Measurements from ENCODE around the gene CCSER2. TPM values are rescaled to one million over a fixed set of nuclear protein-coding genes. Genes with fewer than 3 reads are reported as not detected.

CCSER2 gene
- polyA plus RNA-seq, 1 of the 3 experiments (the other 2 are of a cell fraction): 8.5 TPM

- TF ChIP-seq FOSL2 (IDR thresholded peaks at IDR 0.05; ENCODE audit: borderline replicate concordance, low read depth) (no peak), NFIC (IDR thresholded peaks at IDR 0.05; ENCODE audit: borderline replicate concordance) (no peak), RFX5 (IDR thresholded peaks at IDR 0.05; ENCODE audit: low read length) (no peak), CTCF (IDR thresholded peaks at IDR 0.05) (no peak), TCF12 (IDR thresholded peaks at IDR 0.05) (no peak), MEF2A (IDR thresholded peaks at IDR 0.05; ENCODE audit: borderline replicate concordance, low read depth) (no peak), IRF3 (IDR thresholded peaks at IDR 0.05; ENCODE audit: low read depth, low read length) (no peak), FOXJ3 (CRISPR knock-in tag; IDR thresholded peaks at IDR 0.05) (no peak)
Observed at GRCh38 chr10:84290235-84290634, 38.2 kb upstream of the CCSER2 start (continued).

- peak; percentile 100 for TF ChIP-seq REST (IDR thresholded peaks at IDR 0.05; ENCODE audit: low read depth, low read length)
- no peak for TF ChIP-seq RFX5 (IDR thresholded peaks at IDR 0.05; ENCODE audit: low read length)
- H3K9me2 ChIP-seq: no peaks in the 10 kb centered on the region
- H3K4me1 ChIP-seq (ENCODE audit: control insufficient read depth in 1 of 2, insufficient read depth in 2 of 2, low read depth in 1 of 2, low read length in 1 of 2): peaks cover 7 to 9% of the 10 kb centered on the region in 2 experiments; a peak in 3 of 4 replicates
- WGBS (ENCODE audit: low lambda C conversion rate): 29% methylated on average over 1 of the region's 1 CpG
- ChIA-PET CTCF (interaction anchor here (0.6 to 1.4 kb wide), 2 partner anchors 140 to 246 kb away, joined by 3 to 5 read pairs; no protein-coding TSS in a partner anchor), POLR2A (interaction anchor here (0.6 kb wide), 1 partner anchor 59 kb away, joined by 3 read pairs; no protein-coding TSS in a partner anchor)
- H3K79me2 ChIP-seq (ENCODE audit: insufficient read depth): no peaks in the 10 kb centered on the region
- H4K20me1 ChIP-seq (ENCODE audit: insufficient read depth): no peaks in the 10 kb centered on the region
- H3K36me3 ChIP-seq (replicated peaks in 1 of 2; ENCODE audit: control insufficient read depth in 1 of 2, insufficient read depth in 2 of 2, low read length in 1 of 2): no peaks in the 10 kb centered on the region
- H3K9me3 ChIP-seq: no peaks in the 10 kb centered on the region
- no peak for DNase-seq
- H3K27me3 ChIP-seq (ENCODE audit: insufficient read depth): no peaks in the 10 kb centered on the region; the same call in 1 of the 2 replicates
- H3K9ac ChIP-seq: no peak overlapping the region
- H3K4me3 ChIP-seq (ENCODE audit: low read depth in 2 of 2, low read length in 1 of 2): no peak overlapping the region
- H3K4me2 ChIP-seq: no peak overlapping the region
- H3K27ac ChIP-seq (ENCODE audit: low read depth in 2 of 2, low read length in 1 of 2): no peak overlapping the region
- no peak overlapping the region for H2AFZ ChIP-seq (ENCODE audit: low read depth)
- peaks cover 5% of the 10 kb centered on the region for H3F3A ChIP-seq (replicated peaks; ENCODE audit: insufficient read depth)
Observed at GRCh38 chr10:84291384-84291783, 37.0 kb upstream of the CCSER2 start.

All from SK-N-SH (cell line).